ENCODE measurements around the gene EFHC2.

DNA sequence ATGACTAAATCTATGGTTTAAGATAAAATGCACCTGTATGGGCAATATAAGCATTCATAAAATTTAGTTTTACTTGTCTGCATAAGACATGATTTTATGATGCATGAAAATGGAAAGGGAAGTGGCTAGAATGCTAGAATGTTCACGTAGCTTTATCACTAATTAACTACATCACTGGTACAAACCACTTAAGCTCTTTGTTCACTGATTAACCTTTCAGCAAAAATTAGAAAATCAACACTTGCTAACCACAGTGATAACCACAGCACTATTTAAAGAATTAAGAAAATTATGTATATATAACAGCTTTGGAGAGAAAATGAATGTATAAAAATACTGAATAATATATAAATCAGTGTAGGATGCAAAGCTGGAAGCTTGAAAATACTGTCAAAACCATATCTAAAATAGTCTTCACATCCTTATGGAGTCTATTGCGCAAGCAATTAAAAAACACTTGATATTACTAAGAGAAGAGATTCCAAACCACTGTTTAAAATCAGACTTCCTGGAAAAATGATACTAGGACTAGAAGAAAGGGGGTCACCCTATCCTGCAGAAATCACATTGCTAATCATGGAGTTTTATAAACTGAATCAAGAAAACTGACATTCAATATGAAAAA, 51.9 kb downstream of the EFHC2 start:
- TF ChIP-seq, protein P1, sequence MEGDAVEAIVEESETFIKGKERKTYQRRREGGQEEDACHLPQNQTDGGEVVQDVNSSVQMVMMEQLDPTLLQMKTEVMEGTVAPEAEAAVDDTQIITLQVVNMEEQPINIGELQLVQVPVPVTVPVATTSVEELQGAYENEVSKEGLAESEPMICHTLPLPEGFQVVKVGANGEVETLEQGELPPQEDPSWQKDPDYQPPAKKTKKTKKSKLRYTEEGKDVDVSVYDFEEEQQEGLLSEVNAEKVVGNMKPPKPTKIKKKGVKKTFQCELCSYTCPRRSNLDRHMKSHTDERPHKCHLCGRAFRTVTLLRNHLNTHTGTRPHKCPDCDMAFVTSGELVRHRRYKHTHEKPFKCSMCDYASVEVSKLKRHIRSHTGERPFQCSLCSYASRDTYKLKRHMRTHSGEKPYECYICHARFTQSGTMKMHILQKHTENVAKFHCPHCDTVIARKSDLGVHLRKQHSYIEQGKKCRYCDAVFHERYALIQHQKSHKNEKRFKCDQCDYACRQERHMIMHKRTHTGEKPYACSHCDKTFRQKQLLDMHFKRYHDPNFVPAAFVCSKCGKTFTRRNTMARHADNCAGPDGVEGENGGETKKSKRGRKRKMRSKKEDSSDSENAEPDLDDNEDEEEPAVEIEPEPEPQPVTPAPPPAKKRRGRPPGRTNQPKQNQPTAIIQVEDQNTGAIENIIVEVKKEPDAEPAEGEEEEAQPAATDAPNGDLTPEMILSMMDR (IDR thresholded peaks at IDR 0.05 in 8 of 11, conservative IDR thresholded peaks at IDR 0.05 in 3 of 11), result no peak
- no peak for TF ChIP-seq POLR2A (IDR thresholded peaks at IDR 0.05)
